ENCODE measurements around the gene ZFP14. TPM values are rescaled to one million over a fixed set of nuclear protein-coding genes. Genes with fewer than 3 reads are reported as not detected.

The ZFP14 gene
- total RNA-seq, 1 donor, result 4.3 TPM

- H3K4me3 ChIP-seq (ENCODE audit: insufficient read depth, low read length), result no peak overlapping the region
- H3K79me2 ChIP-seq (ENCODE audit: insufficient read depth, low read length), result peaks cover 12% of the 10 kb centered on the region
- no peaks in the 10 kb centered on the region for H3K27me3 ChIP-seq (ENCODE audit: insufficient read depth, low read length)
- no peak overlapping the region for H3K4me2 ChIP-seq (ENCODE audit: insufficient read depth, low read length)
- DNase-seq (ENCODE audit: insufficient read length, low spot score, missing footprints), result no peak
- H3K9me3 ChIP-seq (ENCODE audit: low read depth, low read length), result no peaks in the 10 kb centered on the region
- no peaks in the 10 kb centered on the region for H4K20me1 ChIP-seq (ENCODE audit: insufficient read depth, low read length)
- TF ChIP-seq CTCF (IDR thresholded peaks at IDR 0.05; ENCODE audit: extremely low read depth, low read depth, low read length), result no peak
- no peaks in the 10 kb centered on the region for H3K36me3 ChIP-seq (ENCODE audit: insufficient read depth, low read length)
- H3K27ac ChIP-seq (ENCODE audit: low read depth, low read length), result no peak overlapping the region
- no peak overlapping the region for H2AFZ ChIP-seq (ENCODE audit: low read length)
- peaks cover 7% of the 10 kb centered on the region for H3K4me1 ChIP-seq (ENCODE audit: insufficient read depth, low read length)
These were observed 5.3 kb downstream of the ZFP14 start for GRCh38 chr19:36373638-36374156.

GRCh38 chr19:36371886-36372285 lies 7.1 kb downstream of the ZFP14 start:
- TF ChIP-seq CTCF (IDR thresholded peaks at IDR 0.05; ENCODE audit: extremely low read depth, low read depth, low read length), result no peak
- DNase-seq (ENCODE audit: insufficient read length, low spot score, missing footprints), result no peak
- no peak overlapping the region for H3K27ac ChIP-seq (ENCODE audit: low read depth, low read length)
- no peaks in the 10 kb centered on the region for H3K9me3 ChIP-seq (ENCODE audit: low read depth, low read length)
- H3K36me3 ChIP-seq (ENCODE audit: insufficient read depth, low read length), result no peaks in the 10 kb centered on the region
- peaks cover 3% of the 10 kb centered on the region for H3K79me2 ChIP-seq (ENCODE audit: insufficient read depth, low read length)
- no peak overlapping the region for H3K4me2 ChIP-seq (ENCODE audit: insufficient read depth, low read length)
- no peaks in the 10 kb centered on the region for H4K20me1 ChIP-seq (ENCODE audit: insufficient read depth, low read length)
- no peaks in the 10 kb centered on the region for H3K4me1 ChIP-seq (ENCODE audit: insufficient read depth, low read length)
- H2AFZ ChIP-seq (ENCODE audit: low read length), result no peak overlapping the region
- H3K27me3 ChIP-seq (ENCODE audit: insufficient read depth, low read length), result no peaks in the 10 kb centered on the region
- no peak overlapping the region for H3K4me3 ChIP-seq (ENCODE audit: insufficient read depth, low read length)

- no peaks in the 10 kb centered on the region for H3K79me2 ChIP-seq (ENCODE audit: insufficient read depth, low read length)
- no peaks in the 10 kb centered on the region for H3K27me3 ChIP-seq (ENCODE audit: insufficient read depth, low read length)
- no peak overlapping the region for H2AFZ ChIP-seq (ENCODE audit: low read length)
- no peaks in the 10 kb centered on the region for H3K9me3 ChIP-seq (ENCODE audit: low read depth, low read length)
- H3K4me3 ChIP-seq (ENCODE audit: insufficient read depth, low read length), result no peak overlapping the region
- no peak overlapping the region for H3K27ac ChIP-seq (ENCODE audit: low read depth, low read length)
- no peak for TF ChIP-seq CTCF (IDR thresholded peaks at IDR 0.05; ENCODE audit: extremely low read depth, low read depth, low read length)
- no peaks in the 10 kb centered on the region for H4K20me1 ChIP-seq (ENCODE audit: insufficient read depth, low read length)
- H3K36me3 ChIP-seq (ENCODE audit: insufficient read depth, low read length), result peaks cover 4% of the 10 kb centered on the region
- DNase-seq (ENCODE audit: insufficient read length, low spot score, missing footprints), result no peak
- H3K4me2 ChIP-seq (ENCODE audit: insufficient read depth, low read length), result no peak overlapping the region
- no peaks in the 10 kb centered on the region for H3K4me1 ChIP-seq (ENCODE audit: insufficient read depth, low read length)
These were observed 15.2 kb downstream of the ZFP14 start for GRCh38 chr19:36363845-36364244.

- no peaks in the 10 kb centered on the region for H4K20me1 ChIP-seq (ENCODE audit: insufficient read depth, low read length)
- no peaks in the 10 kb centered on the region for H3K27me3 ChIP-seq (ENCODE audit: insufficient read depth, low read length)
- no peak overlapping the region for H3K27ac ChIP-seq (ENCODE audit: low read depth, low read length)
- H2AFZ ChIP-seq (ENCODE audit: low read length), result no peak overlapping the region
- peaks cover 15% of the 10 kb centered on the region for H3K9me3 ChIP-seq (ENCODE audit: low read depth, low read length)
- TF ChIP-seq CTCF (IDR thresholded peaks at IDR 0.05; ENCODE audit: extremely low read depth, low read depth, low read length), result no peak
- no peak overlapping the region for H3K4me3 ChIP-seq (ENCODE audit: insufficient read depth, low read length)
- no peaks in the 10 kb centered on the region for H3K79me2 ChIP-seq (ENCODE audit: insufficient read depth, low read length)
- H3K4me1 ChIP-seq (ENCODE audit: insufficient read depth, low read length), result no peaks in the 10 kb centered on the region
- H3K4me2 ChIP-seq (ENCODE audit: insufficient read depth, low read length), result no peak overlapping the region
- no peak for DNase-seq (ENCODE audit: insufficient read length, low spot score, missing footprints)
- no peaks in the 10 kb centered on the region for H3K36me3 ChIP-seq (ENCODE audit: insufficient read depth, low read length)
These were observed 38.1 kb downstream of the ZFP14 start for GRCh38 chr19:36340786-36341372.

Measured in osteoblast (primary cell).